NCI-H146 treated with DMSO at 0.1 percent for 48 hours (cell line): ENCODE measurements around the gene ABCC8.
A peak's percentile ranks its signal among the peaks of the same experiment; 100 is the strongest.

Source experiments
- DNase-seq: peaks from one replicate; lab custom pipeline; 2025; ENCODE audit not compliant: unreplicated experiment; lab: John Stamatoyannopoulos, UW

ABCC8 gene

GRCh38 chr11:17354601-17354991 is 122.0 kb downstream of the ABCC8 start:
- DNase-seq, result peak; percentile 48

GRCh38 chr11:17353821-17354600 is 122.6 kb downstream of the ABCC8 start:
- DNase-seq, result no peak

GRCh38 chr11:17352950-17353820 is 123.5 kb downstream of the ABCC8 start:
- peak; percentile 74 for DNase-seq

- peak; percentile 43 for DNase-seq
Measured at GRCh38 chr11:17351510-17352176, 125.0 kb downstream of the ABCC8 start, which contains the start of gene NCR3LG1. TSS of gene NCR3LG1 (plus strand) at chr11:17351800. CDS start at chr11:17351970, 170 bp downstream.

- no peak for DNase-seq
Measured at GRCh38 chr11:17351172-17351509, 125.5 kb downstream of the ABCC8 start.

GRCh38 chr11:17350455-17351171 is 126.0 kb downstream of the ABCC8 start:
- no peak for DNase-seq

- DNase-seq, result no peak
Measured at GRCh38 chr11:17347676-17348075, 129.0 kb downstream of the ABCC8 start.

GRCh38 chr11:17343907-17344306 is 132.7 kb downstream of the ABCC8 start:
- DNase-seq, result no peak

GRCh38 chr11:17343257-17343656 is 133.4 kb downstream of the ABCC8 start:
- no peak for DNase-seq
